ENCODE data around the gene TSPAN1.

The TSPAN1 gene

GRCh38 chr1:46187106-46187869 is 12.4 kb downstream of the TSPAN1 start:
- no peak for DNase-seq (ENCODE audit: low spot score)

DNA sequence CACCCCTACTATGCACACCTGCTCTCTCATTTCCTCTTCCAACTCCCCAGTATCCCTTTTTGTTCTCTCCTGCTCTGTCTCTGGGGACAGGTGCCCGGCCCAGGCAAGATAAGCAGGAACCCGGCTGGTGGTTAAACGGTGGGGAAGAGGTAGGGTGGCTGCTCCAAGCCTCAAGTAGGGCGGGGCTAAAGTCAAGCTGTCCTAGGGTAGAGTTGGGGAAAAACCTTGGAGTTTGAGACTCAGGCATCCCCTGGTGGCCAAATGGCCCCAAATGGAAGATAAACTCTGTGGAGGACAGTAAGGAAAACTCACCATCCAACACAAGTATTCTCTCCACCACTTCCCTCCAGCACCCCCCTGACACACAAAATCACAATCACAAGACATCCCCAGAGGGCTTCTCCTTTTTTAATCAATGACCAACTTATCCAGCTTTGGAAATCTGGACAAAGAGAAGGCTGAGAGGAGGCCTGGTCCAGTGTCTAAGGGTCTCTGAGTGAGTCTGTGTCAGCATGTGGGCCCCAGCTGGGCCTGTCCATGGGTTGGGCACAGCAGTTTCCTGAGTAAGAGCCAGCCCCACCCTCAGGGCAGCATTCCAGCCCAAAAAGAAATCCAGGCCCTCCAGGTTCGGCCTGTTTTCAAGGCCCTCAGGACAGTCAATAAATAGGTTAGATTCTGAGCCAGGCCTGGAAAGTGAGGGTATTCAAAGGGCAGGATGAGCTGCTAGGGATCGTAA is 13.6 kb downstream of the TSPAN1 start:
- DNase-seq (ENCODE audit: low spot score) = no peak

- DNase-seq (ENCODE audit: low spot score) = no peak
These were observed 15.7 kb downstream of the TSPAN1 start for GRCh38 chr1:46190539-46190938.

DNA sequence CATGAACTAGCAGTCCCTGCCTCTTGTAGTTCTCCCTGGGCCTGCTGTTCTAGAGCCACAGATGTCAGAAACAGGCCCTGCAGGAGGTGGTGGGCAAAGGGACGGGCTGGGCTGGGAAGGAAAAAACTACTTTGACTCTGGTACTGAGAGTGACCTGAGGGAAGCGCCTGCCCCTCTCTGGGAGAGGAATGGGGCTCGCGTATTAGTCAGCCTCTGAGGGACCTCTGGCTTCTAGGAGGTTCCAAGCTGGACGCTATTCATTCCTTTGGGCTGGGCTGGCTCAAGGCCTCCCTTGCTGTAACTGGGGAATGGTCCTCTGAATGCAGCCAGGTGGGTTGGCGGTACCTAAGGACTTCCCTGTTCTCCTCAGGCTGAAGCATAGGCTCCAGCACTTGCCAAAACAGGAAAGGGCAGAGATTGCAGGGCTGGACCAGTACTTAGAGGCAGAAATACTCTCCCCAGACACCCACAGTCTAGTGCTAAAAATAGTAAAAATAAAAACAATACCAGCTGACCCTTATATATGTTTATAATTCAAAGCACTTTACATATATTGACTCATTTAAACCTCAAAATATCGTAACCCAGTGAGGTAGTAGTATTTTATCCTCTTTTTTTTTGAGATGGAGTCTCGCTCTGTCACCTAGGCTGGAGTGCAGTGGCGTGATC is 16.3 kb downstream of the TSPAN1 start:
- DNase-seq (ENCODE audit: low spot score) = no peak

DNA sequence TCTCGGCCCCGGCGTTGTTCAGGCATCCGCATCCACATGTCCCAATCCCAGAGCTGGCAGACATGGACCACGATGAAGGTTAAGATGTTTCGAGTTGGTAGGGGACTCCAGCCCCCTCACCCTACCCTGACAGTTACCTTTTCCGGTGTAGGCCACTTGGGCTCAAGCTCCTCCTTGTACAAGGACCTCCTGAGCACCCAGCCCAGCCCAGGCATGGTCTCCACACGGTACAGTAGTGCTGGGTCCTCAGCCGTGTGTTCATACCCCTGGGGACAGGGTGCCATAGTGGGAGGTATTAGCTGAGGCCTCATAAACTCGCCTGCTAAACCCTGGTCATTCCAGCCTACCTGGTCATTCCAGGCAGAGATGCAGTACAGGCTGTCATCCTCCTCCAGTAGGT is 17.3 kb downstream of the TSPAN1 start:
- no peak for DNase-seq (ENCODE audit: low spot score)

GRCh38 chr1:46193285-46193684 is 18.4 kb downstream of the TSPAN1 start:
- no peak for DNase-seq (ENCODE audit: low spot score)

GRCh38 chr1:46193984-46194570 is 19.2 kb downstream of the TSPAN1 start:
- DNase-seq (ENCODE audit: low spot score) = no peak

GRCh38 chr1:46194641-46195193 is 19.8 kb downstream of the TSPAN1 start:
- DNase-seq (ENCODE audit: low spot score) = no peak

- no peak for DNase-seq (ENCODE audit: low spot score)
These were observed 21.7 kb downstream of the TSPAN1 start for GRCh38 chr1:46196609-46197008.

- no peak for DNase-seq (ENCODE audit: low spot score)
These were observed 22.7 kb downstream of the TSPAN1 start for GRCh38 chr1:46197560-46197963.

- peak; percentile 69 for DNase-seq (ENCODE audit: low spot score)
These were observed 23.3 kb downstream of the TSPAN1 start, which contains the start of gene POMGNT1 for GRCh38 chr1:46197964-46198811. Gene POMGNT1, minus strand, starts transcription at chr1:46198434. Its CDS starts 613 bp downstream, at chr1:46197821.

DNA sequence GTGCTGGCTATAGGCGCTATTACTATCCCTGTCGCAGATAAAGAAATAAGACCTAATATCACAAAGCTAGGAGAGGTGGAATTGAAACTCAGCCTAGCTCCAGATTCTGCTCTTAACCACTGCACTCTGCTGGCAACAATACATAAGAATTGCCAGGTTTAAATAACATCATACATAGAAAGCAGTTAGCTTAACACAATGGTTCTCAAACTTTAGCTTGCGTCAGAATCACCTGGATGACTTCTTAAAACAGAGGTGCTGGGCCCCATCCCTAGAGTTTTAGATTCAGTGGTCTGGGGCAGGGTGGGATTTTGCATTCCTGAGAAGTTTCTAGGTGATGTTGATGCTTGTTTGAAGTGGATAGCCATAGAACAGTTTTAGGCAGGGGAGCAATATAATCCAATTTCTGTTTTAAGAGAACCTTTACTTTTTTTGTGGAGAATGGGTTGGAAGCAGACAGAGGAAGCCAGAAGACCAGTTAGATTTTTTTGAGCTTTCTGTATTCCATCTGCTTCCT is 24.4 kb downstream of the TSPAN1 start:
- peak; percentile 19 for DNase-seq (ENCODE audit: low spot score)

GRCh38 chr1:46203738-46204405 is 29.0 kb downstream of the TSPAN1 start:
- no peak for DNase-seq (ENCODE audit: low spot score)

DNA sequence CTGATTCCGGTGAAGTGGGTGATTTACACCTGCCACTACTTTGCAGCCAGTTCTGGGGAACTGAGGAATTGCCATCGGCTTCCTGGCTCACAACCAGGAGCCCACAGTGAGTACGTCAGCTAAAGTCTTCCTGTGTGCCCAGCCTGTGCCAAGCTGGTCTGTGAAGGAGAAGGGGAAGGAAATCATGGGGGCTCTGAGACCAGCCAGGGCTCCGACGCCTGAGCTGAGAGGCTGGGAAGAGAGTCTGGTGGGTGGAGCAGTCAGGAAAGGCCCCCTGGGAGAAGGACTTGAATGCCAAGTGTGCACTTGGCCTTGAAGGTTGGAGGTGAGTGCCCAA is 29.5 kb downstream of the TSPAN1 start:
- no peak for DNase-seq (ENCODE audit: low spot score)

DNA sequence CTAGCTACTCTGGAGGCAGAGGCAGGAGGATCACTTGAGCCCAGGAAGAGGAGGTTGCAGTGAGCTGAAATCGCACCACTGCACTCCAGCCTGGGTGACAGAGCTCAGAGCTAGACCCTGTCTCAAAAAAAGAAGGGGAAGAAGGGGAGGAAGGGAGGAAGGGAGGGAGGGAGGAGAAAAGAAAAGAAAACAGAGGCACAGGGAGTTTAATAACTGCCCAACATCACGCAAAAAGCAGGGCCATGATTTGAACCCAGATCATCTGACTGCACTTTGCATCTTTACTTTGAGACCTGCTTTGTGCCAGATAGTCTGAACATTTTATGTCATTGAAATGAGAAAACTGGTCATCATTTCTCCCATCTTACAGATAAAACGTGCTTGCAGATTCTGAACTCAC is 30.3 kb downstream of the TSPAN1 start:
- no peak for DNase-seq (ENCODE audit: low spot score)

DNA sequence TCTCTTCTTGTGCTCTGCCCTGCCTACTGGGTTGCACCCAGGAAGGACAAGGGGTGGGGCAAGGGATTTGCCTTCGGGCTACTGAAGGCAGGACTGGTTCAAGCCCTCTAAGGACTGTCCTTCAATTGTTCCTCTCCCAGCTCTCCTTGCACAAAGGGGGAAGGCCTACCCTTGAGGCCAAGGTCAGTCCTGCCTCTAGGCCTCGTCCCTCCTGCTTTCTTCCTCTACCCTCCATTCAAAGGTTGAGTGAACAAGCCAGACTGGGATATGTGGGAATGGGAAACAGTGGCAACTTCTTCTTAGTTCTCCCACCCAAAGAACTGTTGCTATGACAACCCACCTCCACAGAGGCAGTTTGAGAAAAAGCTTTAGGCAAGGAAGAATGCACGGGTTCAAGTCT is 30.9 kb downstream of the TSPAN1 start:
- DNase-seq (ENCODE audit: low spot score) = no peak

DNA sequence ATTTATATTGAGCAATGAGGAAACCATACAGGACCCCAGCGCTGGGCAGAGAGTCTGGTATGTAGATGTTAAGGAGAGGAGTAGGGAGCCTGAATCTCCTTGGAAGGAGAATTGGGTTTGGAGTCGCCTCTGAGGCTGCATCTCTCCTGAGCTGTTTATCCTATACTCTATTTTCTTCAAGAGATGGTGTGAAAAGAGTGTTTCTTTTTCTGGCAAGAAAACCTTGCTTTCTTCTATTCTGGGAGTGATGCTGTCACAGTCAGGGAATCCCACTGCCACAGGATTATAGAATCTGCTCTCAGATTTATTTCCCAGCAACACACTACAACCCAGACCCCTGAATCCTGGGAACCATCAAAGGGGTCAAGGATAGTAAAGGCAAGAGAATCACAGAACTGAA is 31.5 kb downstream of the TSPAN1 start:
- no peak for DNase-seq (ENCODE audit: low spot score)

GRCh38 chr1:46210561-46210960 is 35.7 kb downstream of the TSPAN1 start:
- no peak for DNase-seq (ENCODE audit: low spot score)

GRCh38 chr1:46211051-46211450 is 36.2 kb downstream of the TSPAN1 start:
- DNase-seq (ENCODE audit: low spot score) = no peak

GRCh38 chr1:46215504-46215903 is 40.6 kb downstream of the TSPAN1 start:
- DNase-seq (ENCODE audit: low spot score) = no peak

- DNase-seq (ENCODE audit: low spot score) = no peak
These were observed 43.6 kb downstream of the TSPAN1 start for GRCh38 chr1:46218443-46218842.

Measured in NAMALWA (cell line).